ENCODE measurements around the gene P3R3URF. TPM values are rescaled to one million over a fixed set of nuclear protein-coding genes. Genes with fewer than 3 reads are reported as not detected.

Gene P3R3URF
- total RNA-seq, result not detected
- not detected for polyA plus RNA-seq

DNA sequence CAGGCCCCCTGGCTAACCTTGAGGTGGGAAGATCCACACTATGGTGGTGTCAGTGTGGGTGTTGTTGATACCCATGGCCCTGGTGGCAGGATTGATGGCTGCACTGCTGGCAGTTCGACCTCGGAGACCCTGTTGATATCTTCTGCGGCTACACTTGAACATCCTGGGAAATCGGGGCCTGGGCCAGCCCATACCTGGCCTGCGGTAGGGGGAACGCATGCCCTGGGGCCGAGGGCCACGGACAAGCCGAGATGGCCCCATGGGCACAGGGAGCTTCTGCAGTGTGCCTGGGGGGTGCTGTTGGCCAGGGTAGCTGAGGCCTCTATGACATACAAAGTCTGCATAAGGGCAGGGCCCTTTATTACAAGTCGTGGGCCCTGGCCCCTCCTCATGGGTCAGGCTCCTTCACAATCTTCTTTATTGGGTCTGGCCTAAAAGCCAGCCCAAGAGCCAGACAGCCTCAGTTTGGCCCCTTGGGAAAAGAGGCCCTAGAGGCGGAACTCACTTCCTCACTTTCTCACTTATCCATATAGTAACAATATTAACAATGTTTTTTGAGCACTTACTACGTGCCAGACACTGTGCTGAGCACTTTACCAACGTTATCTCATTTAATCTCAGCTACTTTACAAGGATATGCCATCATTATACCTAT is at the start of gene P3R3URF:
TSS of gene P3R3URF (minus strand) at position 278 of the 655 bp plus-strand sequence. CDS start at position 261, 17 bp downstream.
- H3K9ac ChIP-seq (ENCODE audit: low read depth in 1 of 2, low read length in 2 of 2), result no peak within 1 kb of the TSS

DNA sequence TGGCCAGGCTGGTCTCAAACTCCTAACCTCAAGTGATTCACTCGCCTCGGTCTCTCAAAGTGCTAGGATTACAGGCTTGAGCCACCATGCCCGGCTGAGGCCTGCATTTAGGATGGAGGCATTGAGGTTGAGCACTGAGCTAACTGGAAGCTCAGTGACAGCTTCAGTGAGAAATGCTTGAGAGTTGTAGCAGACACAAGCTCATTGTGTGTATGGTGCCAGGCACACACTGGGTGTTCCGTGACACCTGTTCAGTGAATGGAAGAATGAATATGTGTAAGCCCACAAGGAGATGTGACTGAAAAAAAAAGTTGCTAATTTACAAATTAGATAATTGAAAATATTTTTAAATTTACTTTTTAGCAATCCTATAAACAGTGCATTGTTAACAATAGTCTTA is 48.7 kb upstream of the P3R3URF start:
- no peak overlapping the region for H3K9ac ChIP-seq (ENCODE audit: low read depth in 1 of 2, low read length in 2 of 2)
- no peak overlapping the region for H3K4me3 ChIP-seq (ENCODE audit: low read depth in 1 of 3, low read length in 3 of 3)
- H3K27me3 ChIP-seq (ENCODE audit: control insufficient read depth in 4 of 4, insufficient read depth in 4 of 4, low read length in 3 of 4), result no peaks in the 10 kb centered on the region
- WGBS, result 86% methylated on average over 4 of the region's 4 CpGs
- no peaks in the 10 kb centered on the region for H3K9me3 ChIP-seq (ENCODE audit: control insufficient read depth in 4 of 4, low read length in 3 of 4)
- H3K27ac ChIP-seq (ENCODE audit: low read depth in 1 of 2, low read length in 2 of 2), result no peak overlapping the region
- no peak for TF ChIP-seq SP1 (IDR thresholded peaks at IDR 0.05)
- TF ChIP-seq, protein P1, sequence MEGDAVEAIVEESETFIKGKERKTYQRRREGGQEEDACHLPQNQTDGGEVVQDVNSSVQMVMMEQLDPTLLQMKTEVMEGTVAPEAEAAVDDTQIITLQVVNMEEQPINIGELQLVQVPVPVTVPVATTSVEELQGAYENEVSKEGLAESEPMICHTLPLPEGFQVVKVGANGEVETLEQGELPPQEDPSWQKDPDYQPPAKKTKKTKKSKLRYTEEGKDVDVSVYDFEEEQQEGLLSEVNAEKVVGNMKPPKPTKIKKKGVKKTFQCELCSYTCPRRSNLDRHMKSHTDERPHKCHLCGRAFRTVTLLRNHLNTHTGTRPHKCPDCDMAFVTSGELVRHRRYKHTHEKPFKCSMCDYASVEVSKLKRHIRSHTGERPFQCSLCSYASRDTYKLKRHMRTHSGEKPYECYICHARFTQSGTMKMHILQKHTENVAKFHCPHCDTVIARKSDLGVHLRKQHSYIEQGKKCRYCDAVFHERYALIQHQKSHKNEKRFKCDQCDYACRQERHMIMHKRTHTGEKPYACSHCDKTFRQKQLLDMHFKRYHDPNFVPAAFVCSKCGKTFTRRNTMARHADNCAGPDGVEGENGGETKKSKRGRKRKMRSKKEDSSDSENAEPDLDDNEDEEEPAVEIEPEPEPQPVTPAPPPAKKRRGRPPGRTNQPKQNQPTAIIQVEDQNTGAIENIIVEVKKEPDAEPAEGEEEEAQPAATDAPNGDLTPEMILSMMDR (IDR thresholded peaks at IDR 0.05; ENCODE audit: low read depth, low read length, missing input control), result no peak
- TF ChIP-seq, protein P2, sequence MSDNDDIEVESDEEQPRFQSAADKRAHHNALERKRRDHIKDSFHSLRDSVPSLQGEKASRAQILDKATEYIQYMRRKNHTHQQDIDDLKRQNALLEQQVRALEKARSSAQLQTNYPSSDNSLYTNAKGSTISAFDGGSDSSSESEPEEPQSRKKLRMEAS (IDR thresholded peaks at IDR 0.05), result no peak
- no peak for TF ChIP-seq HNF4G (IDR thresholded peaks at IDR 0.05)
- TF ChIP-seq EGR1 (IDR thresholded peaks at IDR 0.05; ENCODE audit: low read depth in 2 of 2), result no peak
- no peak for TF ChIP-seq JUND (IDR thresholded peaks at IDR 0.05)
- TF ChIP-seq, protein P3, sequence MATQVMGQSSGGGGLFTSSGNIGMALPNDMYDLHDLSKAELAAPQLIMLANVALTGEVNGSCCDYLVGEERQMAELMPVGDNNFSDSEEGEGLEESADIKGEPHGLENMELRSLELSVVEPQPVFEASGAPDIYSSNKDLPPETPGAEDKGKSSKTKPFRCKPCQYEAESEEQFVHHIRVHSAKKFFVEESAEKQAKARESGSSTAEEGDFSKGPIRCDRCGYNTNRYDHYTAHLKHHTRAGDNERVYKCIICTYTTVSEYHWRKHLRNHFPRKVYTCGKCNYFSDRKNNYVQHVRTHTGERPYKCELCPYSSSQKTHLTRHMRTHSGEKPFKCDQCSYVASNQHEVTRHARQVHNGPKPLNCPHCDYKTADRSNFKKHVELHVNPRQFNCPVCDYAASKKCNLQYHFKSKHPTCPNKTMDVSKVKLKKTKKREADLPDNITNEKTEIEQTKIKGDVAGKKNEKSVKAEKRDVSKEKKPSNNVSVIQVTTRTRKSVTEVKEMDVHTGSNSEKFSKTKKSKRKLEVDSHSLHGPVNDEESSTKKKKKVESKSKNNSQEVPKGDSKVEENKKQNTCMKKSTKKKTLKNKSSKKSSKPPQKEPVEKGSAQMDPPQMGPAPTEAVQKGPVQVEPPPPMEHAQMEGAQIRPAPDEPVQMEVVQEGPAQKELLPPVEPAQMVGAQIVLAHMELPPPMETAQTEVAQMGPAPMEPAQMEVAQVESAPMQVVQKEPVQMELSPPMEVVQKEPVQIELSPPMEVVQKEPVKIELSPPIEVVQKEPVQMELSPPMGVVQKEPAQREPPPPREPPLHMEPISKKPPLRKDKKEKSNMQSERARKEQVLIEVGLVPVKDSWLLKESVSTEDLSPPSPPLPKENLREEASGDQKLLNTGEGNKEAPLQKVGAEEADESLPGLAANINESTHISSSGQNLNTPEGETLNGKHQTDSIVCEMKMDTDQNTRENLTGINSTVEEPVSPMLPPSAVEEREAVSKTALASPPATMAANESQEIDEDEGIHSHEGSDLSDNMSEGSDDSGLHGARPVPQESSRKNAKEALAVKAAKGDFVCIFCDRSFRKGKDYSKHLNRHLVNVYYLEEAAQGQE (IDR thresholded peaks at IDR 0.05), result no peak
- peaks cover 0 to 2% (median 0%) of the 10 kb centered on the region in 4 donors for H3K4me1 ChIP-seq (ENCODE audit: control insufficient read depth in 4 of 4, insufficient read depth in 4 of 4, low read length in 3 of 4)
- H3K36me3 ChIP-seq (ENCODE audit: control insufficient read depth in 4 of 4, insufficient read depth in 3 of 4, low read depth in 1 of 4, low read length in 3 of 4), result no peaks in the 10 kb centered on the region
- DNase-seq (ENCODE audit: low spot score), result no peak

More for the DNA sequence above, at the start of gene P3R3URF:
- no peak for DNase-seq (ENCODE audit: low spot score)
- Histone ChIP-seq H3K4me1 (ENCODE audit: control insufficient read depth in 4 of 4, insufficient read depth in 4 of 4, low read length in 3 of 4) (peaks cover 0 to 7% (median 3%) of the 10 kb centered on the region in 4 donors), H3K36me3 (ENCODE audit: control insufficient read depth in 4 of 4, insufficient read depth in 3 of 4, low read depth in 1 of 4, low read length in 3 of 4) (no peaks in the 10 kb centered on the region), H3K9me3 (ENCODE audit: control insufficient read depth in 4 of 4, low read length in 3 of 4) (no peaks in the 10 kb centered on the region), H3K4me3 (ENCODE audit: low read depth in 1 of 3, low read length in 3 of 3) (no peak within 1 kb of the TSS), H3K27me3 (ENCODE audit: control insufficient read depth in 4 of 4, insufficient read depth in 4 of 4, low read length in 3 of 4) (no peaks in the 10 kb centered on the region), H3K27ac (ENCODE audit: low read depth in 1 of 2, low read length in 2 of 2) (no peak within 1 kb of the TSS)
- TF ChIP-seq, protein P3 (IDR thresholded peaks at IDR 0.05), result no peak
- TF ChIP-seq NR2F2 (IDR thresholded peaks at IDR 0.05) (no peak), RAD21 (IDR thresholded peaks at IDR 0.05) (no peak), JUND (IDR thresholded peaks at IDR 0.05) (no peak)
- TF ChIP-seq, protein P4, sequence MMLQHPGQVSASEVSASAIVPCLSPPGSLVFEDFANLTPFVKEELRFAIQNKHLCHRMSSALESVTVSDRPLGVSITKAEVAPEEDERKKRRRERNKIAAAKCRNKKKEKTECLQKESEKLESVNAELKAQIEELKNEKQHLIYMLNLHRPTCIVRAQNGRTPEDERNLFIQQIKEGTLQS (IDR thresholded peaks at IDR 0.05), result no peak
- TF ChIP-seq, protein P2 (IDR thresholded peaks at IDR 0.05), result no peak
- WGBS, result 91% methylated on average over 13 of the region's 13 CpGs
